CD4-positive, alpha-beta T cell treated with Interleukin-4 for 4 hours (primary cell): ENCODE data around the gene PLA2G6.

Experiments used
- DNase-seq: peaks from one replicate; pipeline ENCODE4 v3.0.0-alpha.2; 2020

Gene PLA2G6

GRCh38 chr22:38181453-38182200 is at the start of gene PLA2G6:
Gene PLA2G6, minus strand, starts transcription at chr22:38181830. Its CDS starts 12,404 bp downstream, at chr22:38169426.
- peak; percentile 98 for DNase-seq

DNA sequence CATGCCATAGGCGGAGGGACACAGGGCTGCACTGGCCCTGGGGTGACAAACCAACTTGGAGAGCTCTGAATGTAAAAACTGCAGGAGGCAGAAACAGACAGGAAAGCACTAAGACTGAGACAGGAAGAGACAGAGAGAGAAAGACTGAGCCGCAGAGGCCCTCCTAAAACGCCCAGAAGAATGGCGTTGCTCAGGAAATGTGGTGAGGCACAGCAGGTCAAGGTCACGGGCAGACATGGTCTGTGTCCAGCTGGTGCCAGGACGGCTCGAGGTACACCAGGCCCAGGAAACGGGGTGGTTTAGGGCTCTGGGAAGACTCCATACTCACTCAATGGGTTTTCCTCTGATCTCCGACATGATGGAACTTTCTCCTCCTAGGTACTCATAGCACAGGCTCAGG is 49.3 kb upstream of the PLA2G6 start:
- no peak for DNase-seq

GRCh38 chr22:38230108-38230825 is 48.6 kb upstream of the PLA2G6 start:
- DNase-seq, result peak; percentile 51

DNA sequence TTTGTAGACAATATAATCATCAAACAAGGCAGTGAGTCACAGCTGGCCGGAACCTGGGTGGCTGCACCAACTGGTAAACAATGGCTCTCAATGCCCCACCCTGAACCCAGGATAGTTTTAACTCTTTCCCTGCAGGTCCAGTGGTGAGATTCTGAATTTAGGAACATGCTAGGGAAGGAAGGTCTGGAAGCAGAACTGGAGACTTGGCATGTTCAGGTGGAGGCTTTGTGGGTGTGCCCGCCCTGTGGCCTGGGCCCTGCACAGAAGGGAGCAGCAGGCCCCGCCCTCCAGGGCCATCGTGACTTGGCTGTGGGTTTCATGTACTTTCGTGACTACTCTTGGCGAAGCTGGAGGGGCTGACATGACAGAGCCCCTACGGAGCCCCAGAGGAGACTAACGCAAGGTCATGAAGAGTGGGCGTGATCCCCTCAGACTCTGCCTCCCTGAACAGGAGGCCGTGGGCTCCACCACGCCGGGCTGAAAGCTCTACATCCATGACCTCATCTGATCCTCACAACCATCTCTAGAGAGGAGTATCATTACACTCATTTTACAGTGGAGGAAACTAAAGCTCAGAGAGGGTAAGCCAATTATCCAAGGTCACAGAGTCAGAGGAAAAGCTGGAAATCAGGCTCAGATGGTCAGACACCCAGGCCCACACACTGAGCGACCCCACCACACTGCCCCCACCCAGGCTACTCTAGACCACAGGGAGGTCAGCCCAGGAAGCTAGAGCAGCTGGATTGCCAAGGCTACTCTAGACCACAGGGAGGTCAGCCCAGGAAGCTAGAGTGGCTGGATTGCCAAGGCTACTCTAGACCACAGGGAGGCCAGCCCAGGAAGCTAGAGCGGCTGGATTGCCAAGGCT is 47.5 kb upstream of the PLA2G6 start:
- DNase-seq, result peak; percentile 54

GRCh38 chr22:38228326-38228872 is 46.8 kb upstream of the PLA2G6 start:
- no peak for DNase-seq

GRCh38 chr22:38226853-38227649 is 45.4 kb upstream of the PLA2G6 start:
- DNase-seq, result no peak

DNA sequence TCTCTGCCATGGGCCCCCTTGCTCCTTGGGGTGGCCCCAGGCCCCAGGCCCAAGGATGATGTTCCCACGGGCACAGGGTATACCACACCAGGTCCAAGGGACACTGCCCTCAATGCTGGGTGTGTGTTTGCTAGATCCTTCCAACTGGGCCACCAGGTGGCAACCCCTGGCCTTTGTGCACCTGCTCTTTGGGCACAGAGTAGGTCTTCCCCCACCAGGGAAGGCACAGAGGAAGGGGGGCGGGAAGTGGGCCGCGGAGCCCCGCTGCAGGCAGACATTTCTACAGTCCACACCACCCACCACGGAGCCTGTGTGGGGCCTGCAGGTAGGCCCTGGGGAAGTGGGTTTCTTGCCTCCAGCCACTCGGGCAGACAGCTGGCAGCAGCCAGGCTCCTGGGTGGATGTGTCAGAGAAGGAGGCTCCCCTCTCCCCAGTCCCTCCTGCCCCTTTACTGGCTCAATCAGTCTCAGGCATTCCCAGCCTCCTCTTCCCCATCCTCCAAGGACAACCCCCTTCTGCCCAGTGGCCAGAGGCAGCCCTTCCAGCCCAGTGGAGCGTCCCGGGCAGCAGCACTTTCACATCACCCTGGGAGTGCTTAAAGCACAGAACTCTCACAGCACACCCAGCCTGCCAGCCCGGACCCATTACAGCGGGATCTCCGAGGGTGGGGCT is 41.8 kb upstream of the PLA2G6 start:
- no peak for DNase-seq

GRCh38 chr22:38222797-38223119 is 41.1 kb upstream of the PLA2G6 start:
- no peak for DNase-seq

DNA sequence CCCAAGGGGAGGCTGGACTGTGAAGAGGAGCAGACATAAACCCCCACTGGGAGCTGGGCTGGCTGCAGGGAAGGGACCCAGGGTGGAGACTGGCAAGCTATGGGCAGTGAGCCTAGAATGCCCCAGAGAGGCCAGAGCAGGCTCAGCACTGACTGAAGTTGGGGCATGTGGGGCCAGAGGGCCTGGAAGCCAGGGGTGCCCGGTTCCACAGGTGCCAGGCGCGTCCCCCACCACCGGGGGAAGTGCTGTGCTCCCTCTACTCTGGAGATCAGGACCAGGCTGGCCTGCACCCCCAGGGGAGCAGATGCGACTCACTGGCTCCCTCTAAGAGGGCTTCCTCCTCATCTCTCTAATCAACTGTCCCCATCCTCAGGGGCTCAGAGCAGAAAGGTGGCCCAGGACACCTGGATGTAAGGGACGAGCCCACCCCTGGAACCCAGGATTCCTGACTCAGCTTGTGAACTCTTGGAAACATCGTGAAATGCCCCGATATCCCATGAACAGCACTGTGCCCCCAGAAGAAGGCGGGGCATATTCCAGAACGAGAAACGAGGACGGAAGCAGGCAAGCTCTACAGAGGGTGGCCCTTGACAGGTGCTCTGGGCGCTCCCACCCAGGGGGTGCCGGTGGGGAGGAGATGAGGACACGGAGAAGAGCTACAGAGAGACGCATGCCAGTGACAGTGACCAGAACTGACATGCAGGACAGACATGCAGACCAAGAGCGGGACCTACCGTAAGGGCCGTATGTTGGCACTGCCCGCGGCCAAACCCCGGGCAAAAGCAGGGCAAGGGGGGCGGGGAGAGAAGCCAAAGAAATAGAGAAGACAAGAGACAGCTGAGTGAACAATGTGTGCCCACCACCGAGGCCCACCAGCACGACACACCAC is 40.5 kb upstream of the PLA2G6 start:
- DNase-seq, result no peak

GRCh38 chr22:38221407-38221806 is 39.8 kb upstream of the PLA2G6 start:
- DNase-seq, result no peak

DNA sequence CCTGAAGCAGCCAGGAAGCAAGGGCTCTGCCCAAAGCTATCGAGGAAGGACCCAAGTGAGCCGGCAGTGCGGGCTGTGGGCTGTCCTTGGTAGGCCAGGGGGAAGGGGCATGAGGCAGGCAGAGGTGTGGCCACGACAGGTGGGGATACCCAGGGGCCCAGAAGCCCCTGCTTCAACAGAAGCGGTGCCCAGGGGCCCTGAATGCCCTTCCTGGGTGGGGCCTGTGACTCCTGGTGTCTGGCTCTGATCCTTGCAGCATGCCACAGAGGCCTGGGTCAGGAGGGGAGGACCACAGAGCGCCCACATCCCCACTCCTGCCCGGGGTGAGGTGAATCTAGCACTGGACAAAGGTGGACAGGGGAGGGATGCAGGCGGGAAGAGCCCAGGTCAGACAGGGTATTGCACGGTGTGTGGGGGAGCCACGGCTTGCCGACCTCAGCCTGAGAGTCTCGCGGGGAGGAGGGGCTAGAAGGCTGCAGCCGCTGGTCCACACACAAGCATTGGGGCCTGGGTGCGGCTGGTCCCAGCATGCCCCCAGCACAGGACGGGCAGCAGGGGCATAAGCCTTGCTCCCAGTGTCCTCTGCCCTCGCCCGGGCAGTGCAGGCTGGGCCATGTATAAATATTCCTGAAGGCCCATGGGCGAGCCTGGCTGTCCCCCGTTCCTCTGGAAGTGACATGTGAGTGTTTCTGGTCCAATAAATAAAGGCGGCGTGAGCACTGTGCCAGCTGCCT is 39.2 kb upstream of the PLA2G6 start:
- DNase-seq, result no peak

DNA sequence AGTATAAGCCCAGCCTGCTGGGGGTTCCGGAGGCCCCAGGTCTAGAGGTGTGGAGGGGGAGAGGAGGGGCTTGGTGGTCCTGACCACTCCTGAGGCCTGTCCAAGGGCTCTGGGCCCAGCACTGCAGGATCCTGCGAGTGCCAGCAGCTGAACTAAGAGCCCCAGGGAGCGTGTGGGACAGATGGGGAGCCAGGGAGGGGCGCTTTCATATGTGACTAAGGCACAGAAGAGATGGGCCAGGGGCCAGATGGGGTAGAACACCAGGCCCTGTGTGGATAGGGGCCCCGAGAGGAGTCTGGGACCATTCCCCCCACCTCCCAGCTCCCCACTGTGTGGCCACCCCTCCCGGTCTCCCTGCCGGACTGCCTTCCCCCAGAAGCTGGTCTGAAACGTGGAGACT is 38.5 kb upstream of the PLA2G6 start:
- no peak for DNase-seq

DNA sequence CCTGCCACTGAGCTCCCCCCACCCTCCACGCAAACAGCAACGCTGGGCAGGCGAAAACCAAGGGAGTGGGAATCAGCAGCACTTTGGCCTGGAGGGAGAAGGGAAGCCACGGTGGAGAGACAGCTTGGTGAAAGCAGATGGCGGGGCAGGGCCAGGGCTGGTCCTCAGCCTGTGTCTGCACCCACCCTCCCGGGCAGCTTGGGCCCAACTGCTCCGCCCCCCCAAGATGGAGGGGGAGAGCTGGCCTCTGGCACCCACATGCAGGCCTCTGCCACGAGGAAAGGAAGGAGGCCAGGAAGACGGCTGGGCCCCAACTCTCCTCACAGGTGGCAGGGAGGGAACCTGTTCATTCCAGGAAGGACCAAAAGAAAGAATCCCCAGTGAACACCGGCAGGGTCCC is 38.0 kb upstream of the PLA2G6 start:
- no peak for DNase-seq

DNA sequence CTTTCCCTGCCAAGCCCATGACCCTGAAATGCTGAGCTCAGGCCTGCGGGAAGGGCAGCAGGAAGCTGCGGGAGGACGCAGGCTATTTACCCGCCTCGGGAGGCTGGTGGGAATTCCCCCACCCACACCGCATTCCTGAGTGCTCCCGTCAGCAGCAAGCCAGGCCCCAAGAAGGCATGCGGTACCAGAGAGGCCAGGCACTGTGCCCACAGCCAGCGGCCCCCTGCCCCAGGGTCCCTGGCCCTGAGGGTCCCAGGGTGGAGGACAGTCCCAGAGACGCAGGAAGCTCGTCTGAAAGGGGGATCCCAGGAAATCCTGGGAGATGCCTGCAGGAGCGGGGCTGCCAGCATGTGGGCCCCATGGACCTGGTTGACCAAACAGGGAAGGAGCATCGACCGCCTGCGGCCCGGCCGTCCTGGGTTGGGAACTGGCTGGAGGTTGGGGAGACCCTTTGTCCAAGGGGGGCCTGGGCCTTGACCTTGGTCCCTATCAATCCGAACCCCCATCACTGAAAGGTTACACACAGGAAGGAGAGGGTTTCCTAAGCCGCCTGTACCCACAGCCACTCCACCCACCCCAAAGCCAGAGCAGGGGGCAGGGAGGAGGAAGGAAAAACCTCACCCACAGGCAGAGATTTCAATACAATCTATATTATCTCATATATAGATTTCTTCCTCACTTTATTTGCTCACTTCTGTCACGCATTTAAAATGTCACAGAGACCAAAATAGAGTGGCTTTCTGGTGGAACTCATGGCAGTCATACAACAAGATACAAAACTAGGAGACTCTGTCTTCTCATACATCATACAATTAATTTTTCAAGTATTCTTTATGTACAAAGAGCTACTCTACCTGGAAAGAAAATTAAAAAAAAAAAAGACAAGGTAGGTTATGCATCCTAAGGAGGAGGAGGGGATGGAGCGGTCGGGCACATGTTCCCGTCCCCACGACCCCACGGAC is 37.3 kb upstream of the PLA2G6 start:
- DNase-seq, result peak; percentile 34

- no peak for DNase-seq
Observed at GRCh38 chr22:38215156-38216038, 33.8 kb upstream of the PLA2G6 start.

DNA sequence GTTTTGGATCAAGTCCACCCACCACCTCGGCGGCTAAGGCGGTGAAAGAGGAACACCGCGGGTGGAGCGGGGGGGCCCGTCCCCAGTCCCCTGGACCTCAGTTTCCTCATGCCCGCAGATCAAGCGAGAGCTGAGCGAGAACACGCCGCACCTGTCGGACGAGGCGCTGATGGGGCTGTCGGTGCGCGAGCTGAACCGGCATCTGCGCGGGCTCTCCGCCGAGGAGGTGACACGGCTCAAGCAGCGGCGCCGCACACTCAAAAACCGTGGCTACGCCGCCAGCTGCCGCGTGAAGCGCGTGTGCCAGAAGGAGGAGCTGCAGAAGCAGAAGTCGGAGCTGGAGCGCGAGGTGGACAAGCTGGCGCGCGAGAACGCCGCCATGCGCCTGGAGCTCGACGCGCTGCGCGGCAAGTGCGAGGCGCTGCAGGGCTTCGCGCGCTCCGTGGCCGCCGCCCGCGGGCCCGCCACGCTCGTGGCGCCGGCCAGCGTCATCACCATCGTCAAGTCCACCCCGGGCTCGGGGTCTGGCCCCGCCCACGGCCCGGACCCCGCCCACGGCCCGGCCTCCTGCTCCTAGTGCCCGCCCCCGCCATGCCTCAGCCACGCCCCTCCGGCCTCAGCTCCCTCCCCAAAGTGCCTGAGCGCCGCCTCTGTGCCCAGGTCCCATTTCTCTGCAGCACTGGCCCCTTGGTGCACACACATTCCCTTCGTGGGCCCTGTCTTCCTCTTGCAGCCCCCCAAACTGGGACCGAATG is 32.8 kb upstream of the PLA2G6 start:
- peak; percentile 82 for DNase-seq

GRCh38 chr22:38213990-38214301 is 32.3 kb upstream of the PLA2G6 start:
- no peak for DNase-seq
